HL-60 (cell line): Measurements from ENCODE around the gene LRRC74B.

ENCODE experiments used
- POLR2AphosphoS5 ChIP-seq: IDR thresholded peaks from 2 replicates; pipeline ENCODE4 v1.6.1; 2012; ENCODE audit warnings: low read depth
- SPI1 ChIP-seq: IDR thresholded peaks from 2 replicates; pipeline ENCODE4 v1.6.1; 2012; ENCODE audit warnings: low read depth, mild to moderate bottlenecking, borderline replicate concordance
- TF ChIP-seq, protein P1 (sequence below): IDR thresholded peaks from one replicate; pipeline ENCODE4 v1.5.1; 2011; ENCODE audit warnings: low read length, control low read depth, inconsistent platforms; ENCODE audit not compliant: insufficient read depth

DNA sequence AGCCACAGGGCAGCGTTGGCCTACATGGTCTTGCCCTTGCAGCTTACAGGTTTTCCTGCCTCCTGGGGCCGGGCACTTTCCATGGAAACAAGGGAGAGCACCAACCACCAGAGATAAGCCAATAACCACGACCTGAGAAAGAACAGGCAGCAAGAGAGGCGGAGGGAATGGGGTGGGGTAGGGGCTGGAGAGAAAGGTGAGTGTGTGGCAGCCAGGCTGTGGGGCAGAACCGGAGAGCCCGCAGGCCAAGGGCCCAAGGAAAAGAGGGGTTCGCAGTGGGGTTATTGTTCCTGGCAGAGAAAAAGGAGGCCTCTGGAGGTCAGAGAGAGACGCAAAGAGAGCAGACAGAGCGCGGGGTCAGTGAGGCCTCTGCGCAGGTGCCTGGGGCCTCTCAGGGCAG, 33.2 kb downstream of the LRRC74B start:
- TF ChIP-seq, protein P1, sequence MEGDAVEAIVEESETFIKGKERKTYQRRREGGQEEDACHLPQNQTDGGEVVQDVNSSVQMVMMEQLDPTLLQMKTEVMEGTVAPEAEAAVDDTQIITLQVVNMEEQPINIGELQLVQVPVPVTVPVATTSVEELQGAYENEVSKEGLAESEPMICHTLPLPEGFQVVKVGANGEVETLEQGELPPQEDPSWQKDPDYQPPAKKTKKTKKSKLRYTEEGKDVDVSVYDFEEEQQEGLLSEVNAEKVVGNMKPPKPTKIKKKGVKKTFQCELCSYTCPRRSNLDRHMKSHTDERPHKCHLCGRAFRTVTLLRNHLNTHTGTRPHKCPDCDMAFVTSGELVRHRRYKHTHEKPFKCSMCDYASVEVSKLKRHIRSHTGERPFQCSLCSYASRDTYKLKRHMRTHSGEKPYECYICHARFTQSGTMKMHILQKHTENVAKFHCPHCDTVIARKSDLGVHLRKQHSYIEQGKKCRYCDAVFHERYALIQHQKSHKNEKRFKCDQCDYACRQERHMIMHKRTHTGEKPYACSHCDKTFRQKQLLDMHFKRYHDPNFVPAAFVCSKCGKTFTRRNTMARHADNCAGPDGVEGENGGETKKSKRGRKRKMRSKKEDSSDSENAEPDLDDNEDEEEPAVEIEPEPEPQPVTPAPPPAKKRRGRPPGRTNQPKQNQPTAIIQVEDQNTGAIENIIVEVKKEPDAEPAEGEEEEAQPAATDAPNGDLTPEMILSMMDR, result no peak
- TF ChIP-seq POLR2AphosphoS5, result no peak
- no peak for TF ChIP-seq SPI1
